GM18508 (cell line): ENCODE measurements around the gene SLC8A3.

ENCODE experiments used
- ATAC-seq: cut with Tn5 transposase; IDR thresholded peaks from one replicate; pipeline ENCODE4 v1.9.1; 2021; ENCODE audit warnings: moderate number of reproducible peaks; ENCODE audit not compliant: insufficient read depth, unreplicated experiment

SLC8A3 gene

GRCh38 chr14:70032016-70032415 lies 156.7 kb downstream of the SLC8A3 start:
- ATAC-seq = no peak

DNA sequence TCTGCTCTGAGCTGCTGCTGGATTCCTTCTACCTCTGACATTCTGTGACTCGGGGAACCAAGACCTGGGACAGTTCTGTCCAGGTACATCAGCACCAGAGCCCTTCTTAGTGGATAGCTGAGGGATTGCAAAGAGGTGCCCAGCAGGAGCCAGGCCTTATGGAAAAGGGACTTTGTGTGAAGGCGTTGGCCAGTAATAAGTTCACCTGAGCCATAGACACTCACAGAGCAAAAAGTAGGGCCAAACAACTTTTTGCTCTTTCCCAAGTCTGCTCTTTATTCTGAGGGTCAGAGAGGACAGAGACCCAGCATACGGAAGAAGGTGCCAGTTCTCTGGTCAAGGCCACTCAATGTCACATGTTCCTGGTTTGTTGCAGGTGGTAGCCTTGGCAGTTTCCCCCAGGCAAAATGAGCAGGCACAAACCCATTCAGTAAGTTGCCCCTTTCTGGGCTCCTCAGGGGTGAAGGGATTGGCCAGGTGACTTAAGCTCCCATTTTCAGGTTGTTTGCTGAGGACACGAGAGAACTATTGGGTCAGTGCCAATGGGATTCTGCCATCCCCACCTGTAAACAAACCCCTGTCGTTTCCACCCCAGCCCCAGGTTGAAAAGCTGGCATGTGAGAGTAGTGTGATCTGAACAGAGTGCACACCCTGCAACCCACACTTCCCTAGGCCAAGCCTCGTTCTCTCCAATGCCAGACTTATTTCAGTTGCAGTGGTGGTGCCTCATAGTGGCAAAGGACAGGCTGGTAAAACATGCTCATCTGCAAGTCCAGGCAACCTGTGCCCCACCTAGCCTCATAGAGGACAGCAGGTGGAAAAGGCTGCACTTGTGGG lies 159.2 kb downstream of the SLC8A3 start:
- ATAC-seq = no peak

DNA sequence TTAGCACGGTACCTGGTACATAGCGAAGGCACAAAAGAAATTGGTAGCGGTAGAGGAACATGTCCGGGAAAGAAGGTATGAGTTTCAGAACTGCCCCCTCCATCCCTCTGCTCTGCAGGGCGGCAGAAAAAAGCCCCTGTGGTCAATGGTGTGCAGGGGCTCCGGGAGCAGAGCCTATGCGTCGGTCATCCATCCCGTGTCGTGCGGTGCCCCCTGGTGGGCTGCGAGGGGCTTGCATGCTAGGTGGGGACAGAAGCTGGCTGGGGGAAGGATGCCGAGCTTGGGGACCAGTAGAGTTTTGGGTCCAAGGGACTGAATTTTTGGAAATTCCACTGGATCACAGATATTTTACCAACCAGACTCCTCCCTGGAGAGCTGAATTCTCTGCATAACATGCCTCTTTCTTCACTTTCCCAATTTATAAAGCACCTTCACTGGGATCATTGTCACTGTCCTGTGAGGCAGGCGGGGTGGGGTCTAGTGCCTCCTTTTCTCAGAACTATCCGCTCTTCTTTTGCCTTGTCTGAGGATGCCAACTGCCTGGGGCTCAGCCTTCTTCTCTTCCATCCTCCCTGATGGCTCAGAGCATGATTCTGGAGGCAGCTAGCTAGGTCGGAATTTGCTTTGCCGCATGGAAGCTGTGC lies 160.8 kb downstream of the SLC8A3 start:
- ATAC-seq = no peak

DNA sequence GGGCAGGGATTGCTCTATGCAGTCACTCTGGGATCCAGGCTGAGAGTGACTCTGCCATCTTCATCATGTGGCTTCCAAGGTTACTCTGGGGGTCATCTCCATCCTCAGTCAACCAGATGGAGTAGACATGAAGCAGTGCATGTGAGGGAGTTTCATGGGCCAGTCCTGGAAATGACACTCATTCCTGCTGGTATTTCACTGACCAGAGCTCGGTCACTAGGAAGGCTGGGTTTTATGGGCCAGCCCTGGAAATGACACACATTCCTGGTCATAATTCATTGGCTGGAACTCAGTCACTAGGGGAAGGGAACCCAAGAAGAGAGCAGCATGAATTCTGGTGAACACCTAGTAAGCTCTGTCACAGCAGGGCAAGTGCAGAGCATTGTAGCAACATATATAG lies 164.9 kb downstream of the SLC8A3 start:
- ATAC-seq = no peak

- ATAC-seq = no peak
Measured at GRCh38 chr14:70022771-70023445, 165.8 kb downstream of the SLC8A3 start.

DNA sequence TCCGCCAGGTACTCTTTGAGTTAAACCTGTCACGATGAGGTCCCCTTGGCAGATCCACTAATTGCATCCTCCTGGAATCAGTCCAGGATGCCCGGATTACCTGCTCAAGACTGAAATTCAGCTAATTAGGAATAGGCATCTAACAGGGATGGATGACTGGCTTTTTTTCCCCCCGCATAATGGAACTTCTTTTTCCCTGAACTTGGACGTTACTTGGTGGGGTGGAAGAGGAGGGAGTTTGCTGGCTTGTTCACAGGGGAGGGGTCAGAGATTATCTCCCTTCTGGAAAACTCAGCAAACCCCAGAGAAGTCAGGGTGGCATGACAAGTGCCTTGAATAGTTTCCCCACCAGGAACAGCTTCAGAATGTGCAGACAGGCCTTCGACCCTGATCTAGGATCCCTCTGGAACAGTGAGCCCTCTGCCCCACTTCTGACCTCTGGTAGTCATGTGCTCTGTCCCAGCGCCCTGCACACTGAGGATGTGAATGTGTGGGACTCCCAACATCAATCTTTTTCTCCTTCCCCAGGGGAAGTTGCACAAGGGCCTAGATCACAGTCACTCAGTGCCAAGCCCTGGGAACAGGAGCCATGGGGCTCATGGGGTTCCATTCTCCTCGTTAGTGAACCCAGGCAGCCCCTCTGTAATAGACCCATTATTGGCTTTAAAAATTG lies 167.1 kb downstream of the SLC8A3 start:
- no peak for ATAC-seq

DNA sequence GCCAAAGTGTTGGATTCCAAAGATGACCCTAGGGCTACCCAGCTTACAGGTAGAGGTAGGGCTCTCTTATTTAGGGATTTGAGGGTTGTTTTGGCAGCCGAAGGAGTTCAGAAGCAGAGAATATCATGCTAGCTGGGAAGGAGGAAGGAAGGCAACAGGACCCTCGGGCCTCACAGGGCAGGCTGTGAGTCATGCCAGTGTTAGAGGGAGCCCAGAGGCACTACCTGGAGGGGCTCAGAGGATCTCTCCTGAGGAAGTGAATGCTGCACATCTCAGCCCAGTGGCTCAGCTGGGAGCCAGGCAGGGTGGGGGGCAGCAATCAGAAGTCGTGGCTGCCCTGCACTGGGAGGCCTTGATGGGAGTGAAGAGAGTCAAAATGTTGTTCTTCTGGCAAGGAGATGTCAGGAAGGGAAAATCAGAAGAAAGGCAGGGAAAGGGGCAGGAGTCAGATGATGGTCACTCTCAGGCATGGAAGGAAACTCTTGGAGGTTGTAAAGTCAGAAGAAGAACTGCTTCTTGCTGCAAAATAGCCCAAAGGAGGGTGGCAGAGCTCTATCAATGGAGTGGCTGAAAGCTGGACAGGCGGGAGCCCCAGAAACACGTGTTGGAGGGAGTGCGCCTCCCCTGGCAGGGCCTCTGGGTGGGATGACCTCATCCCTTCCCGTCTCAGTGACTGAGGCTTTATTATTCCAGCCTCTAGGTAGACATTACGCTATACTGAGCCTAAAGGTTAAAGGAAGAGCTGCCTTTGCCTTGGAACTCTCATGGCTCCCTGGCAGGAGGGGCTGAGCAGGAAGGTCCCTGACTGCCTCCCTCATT lies 168.2 kb downstream of the SLC8A3 start:
- ATAC-seq = no peak

- ATAC-seq = no peak
Measured at GRCh38 chr14:70019695-70020094, 169.1 kb downstream of the SLC8A3 start.

GRCh38 chr14:70018713-70019211 lies 170.0 kb downstream of the SLC8A3 start:
- ATAC-seq = no peak

GRCh38 chr14:70018230-70018629 lies 170.5 kb downstream of the SLC8A3 start:
- no peak for ATAC-seq

- ATAC-seq = no peak
Measured at GRCh38 chr14:70014406-70015095, 174.2 kb downstream of the SLC8A3 start.

DNA sequence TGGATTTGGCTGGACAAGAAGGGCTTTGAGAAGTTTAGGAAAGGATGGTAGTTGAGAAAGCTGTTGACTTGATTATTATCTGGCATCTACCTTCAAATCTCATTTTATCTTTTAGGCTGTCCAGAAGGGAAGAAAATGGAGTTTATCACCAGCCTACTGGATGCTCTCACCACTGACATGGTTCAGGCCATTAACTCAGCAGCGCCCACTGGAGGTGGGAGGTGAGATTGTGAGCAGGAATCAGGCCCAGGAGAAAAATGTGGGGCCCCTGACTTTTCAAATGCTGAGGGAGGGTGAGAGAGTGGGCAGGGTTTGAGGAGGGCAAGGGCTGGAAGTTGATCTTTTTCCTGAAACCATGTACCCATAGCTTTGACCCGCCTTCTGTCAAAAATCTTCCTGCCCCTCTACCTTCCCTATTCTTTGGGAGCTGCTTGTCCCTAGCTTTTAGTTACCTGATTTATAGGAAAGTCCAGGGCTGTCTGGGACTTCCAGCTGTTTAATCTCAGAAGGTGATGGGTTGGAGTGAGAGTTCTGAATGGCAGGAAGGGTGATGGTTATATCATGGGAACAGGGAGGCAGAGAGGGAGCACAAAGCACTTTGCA lies 175.4 kb downstream of the SLC8A3 start:
- no peak for ATAC-seq

- ATAC-seq = no peak
Measured at GRCh38 chr14:70011708-70012107, 177.0 kb downstream of the SLC8A3 start.

DNA sequence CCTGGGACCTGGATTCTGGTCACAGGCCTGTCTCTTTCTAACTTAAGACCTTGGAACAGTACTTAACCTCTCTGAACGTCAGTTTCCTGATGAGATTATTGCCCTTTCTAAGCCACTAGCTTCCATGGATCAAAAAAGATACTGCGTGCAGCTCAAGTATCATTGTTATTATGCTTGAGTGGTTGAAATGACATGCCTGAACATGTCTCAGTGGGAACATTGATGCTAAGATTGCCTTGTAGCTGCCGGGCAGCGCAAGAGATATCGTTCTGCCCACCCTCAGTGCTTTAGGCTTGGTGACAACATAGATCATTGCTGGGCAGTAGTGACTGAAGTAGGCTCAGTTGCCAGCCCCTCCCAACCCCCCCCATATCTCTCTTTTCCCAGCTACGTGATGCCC lies 177.7 kb downstream of the SLC8A3 start:
- no peak for ATAC-seq

GRCh38 chr14:70009961-70010360 lies 178.8 kb downstream of the SLC8A3 start:
- ATAC-seq = no peak

- no peak for ATAC-seq
Measured at GRCh38 chr14:70008284-70009262, 180.2 kb downstream of the SLC8A3 start.

DNA sequence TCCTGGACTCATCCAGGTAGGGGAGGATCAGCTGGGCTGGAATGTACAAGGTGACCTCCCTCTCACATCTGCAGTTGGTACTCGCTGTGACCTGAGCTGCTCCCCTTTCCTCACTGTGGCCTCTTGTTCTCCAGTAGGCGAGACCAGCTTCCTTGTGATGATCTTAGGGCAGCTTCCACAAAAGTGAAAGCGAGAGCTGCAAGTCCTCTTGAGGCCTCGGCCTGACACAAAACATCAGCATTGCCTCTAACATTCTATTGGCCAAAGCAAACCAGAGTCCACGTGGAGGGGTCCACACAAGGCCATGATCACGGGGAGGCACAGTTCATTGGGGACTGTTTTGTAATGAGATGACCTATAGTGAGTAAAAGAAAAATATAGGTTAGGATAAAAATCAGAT lies 182.1 kb downstream of the SLC8A3 start:
- no peak for ATAC-seq
